Stimulated activated CD4-positive, alpha-beta T cell treated with anti-CD3 and anti-CD28 coated beads, Interleukin-1b, Interleukin-23, amount 100 ng/mL, for 4 hours (primary cell): ENCODE results near the gene GLT6D1.

Source experiments
- DNase-seq, 2 donors: peaks; one replicate each; pipeline ENCODE4 v3.0.0-alpha.2; 2020; ENCODE audit warnings: low read depth in 2 of 2

GLT6D1 gene

GRCh38 chr9:135622415-135623020, 16.8 kb downstream of the GLT6D1 start:
- no peak for DNase-seq

GRCh38 chr9:135620558-135620957, 18.8 kb downstream of the GLT6D1 start:
- DNase-seq, result no peak

- DNase-seq, result no peak
These were observed 19.8 kb downstream of the GLT6D1 start for GRCh38 chr9:135619599-135619886.

GRCh38 chr9:135618866-135619598, 20.3 kb downstream of the GLT6D1 start:
- no peak for DNase-seq

GRCh38 chr9:135617991-135618411, 21.3 kb downstream of the GLT6D1 start:
- no peak for DNase-seq

DNA sequence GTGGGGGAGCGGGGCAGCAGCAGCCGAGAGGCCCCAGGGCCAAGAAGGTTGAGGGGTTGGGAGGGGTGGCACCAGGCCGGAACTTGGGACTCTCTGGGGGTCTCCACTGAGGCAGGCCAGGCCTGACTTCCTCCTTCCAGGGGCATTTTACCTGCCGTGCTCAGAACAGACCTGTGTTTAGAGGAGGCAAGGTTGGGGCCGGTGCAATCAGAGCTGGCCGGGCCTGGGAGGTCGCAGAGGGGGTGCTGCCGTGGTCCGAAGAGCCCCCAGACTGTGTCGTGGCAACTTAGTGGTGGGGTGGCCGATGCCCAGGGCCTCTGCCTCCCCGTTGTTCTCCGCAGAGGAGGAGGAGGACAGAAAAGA, 21.8 kb downstream of the GLT6D1 start:
- no peak for DNase-seq

- DNase-seq, result no peak
These were observed 22.5 kb downstream of the GLT6D1 start for GRCh38 chr9:135616619-135617537.

DNA sequence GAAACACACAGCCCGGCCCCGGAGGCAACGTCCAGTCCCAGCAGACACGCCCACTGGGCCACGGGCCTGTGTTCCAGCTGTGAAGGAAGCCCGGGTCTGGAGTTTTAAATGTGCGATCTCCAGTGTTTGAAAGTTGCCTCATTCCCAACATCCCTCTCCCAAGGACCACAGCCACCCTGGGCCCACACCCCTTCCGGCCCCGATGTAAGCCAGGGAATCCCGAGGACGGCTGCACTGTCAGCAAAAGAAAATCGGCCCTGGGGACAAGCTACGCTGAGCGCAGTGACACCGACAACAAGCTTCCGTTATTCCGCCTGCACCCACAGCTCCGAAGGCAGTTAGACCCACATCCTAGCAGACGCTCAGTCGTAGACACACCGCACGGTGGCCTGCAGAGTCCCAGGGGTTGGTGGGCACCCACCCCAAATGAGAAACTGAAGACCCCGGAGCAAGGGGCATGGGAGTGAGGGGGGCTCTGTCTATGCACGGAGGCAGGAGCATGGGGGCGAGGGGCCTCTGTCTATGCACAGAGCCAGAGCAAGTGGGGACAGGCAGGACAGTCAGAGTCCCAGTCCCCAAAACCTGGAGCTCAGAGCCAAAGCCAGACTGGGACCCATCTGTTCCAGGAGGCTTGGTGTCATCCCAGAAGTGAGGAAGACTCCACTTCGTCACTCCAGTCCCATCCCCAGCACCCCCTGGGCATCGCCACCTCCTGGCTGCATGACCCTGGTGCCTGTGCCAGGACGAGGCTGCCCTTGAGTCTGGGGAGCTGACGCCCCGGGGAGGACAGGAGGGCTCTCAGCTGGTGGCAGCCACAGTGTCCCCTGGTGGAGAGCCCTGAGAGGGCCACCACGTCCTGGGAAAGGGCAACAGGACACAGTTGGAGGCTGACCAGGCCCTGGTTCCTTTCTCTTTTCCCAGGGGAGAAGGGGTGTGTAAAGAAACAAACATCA, 23.4 kb downstream of the GLT6D1 start:
- DNase-seq, result no peak

GRCh38 chr9:135614821-135615665, 24.3 kb downstream of the GLT6D1 start:
- no peak for DNase-seq

- no peak for DNase-seq
These were observed 25.2 kb downstream of the GLT6D1 start for GRCh38 chr9:135613946-135614805.

GRCh38 chr9:135612981-135613910, 26.1 kb downstream of the GLT6D1 start:
- no peak for DNase-seq

GRCh38 chr9:135612437-135612836, 26.9 kb downstream of the GLT6D1 start:
- DNase-seq, result no peak

- no peak for DNase-seq
These were observed 27.5 kb downstream of the GLT6D1 start for GRCh38 chr9:135611875-135612209.

DNA sequence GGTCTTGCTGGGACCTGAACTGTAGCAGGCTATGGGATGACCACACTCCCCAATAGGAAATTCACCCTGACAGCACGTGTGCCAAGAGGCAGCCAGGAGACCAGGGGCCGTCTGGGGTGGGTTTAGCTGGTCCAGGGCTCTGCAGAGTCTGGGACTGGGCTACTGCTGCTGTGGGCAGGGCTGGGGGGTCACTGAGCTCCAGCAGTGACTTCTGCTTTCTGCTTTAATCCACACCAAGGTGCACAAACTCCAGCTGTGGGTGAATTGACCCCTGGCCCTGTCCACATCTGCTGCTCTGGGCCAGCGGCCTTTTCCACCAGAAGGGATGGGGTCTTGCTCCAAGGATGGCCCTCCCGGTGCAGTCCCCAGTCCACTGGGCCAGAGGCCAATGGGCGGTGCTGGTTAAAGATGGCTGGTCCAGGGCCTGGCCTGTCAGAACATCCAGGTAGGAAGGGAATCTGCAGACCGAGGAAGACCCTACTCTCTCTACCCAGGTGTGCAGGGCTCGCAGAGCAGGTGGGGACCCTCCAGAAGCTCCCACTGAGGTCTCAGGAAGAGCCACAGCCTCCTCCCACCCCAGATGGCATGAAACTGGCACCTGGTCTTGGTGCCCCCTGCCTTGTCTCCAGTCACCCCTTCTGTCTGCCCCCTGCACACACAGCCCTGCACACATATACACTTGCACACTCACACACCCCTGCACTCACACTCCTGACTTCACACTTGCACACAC, 28.0 kb downstream of the GLT6D1 start:
- no peak for DNase-seq

GRCh38 chr9:135610290-135611141, 28.8 kb downstream of the GLT6D1 start:
- no peak for DNase-seq

GRCh38 chr9:135609366-135609955, 29.9 kb downstream of the GLT6D1 start:
- DNase-seq, result no peak

DNA sequence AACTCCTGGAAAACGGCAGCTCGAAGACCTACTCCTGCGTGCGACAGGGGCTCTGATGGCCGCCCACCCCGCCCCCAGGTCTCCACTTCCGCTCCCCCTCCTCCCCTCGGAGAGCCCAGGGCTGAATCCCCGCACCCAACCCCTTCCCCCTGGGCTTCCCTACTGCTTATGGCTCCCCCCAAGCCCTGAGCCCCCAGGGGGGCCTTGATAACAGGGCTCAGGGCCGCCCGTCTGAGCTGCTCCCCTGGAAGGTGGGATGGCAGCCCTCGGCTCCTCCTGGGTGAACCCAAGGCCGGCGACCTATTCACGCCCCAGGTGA, 30.4 kb downstream of the GLT6D1 start:
- no peak for DNase-seq
